Esophagus (tissue), 2 donors: Measurements from ENCODE around the gene DTNBP1. TPM values are rescaled to one million over a fixed set of nuclear protein-coding genes. Genes with fewer than 3 reads are reported as not detected.

ENCODE experiments used
- H3K27ac ChIP-seq, 2 donors: one replicate each; pipeline ENCODE4 v1.5.1; 2013; ENCODE audit warnings: low read depth in 2 of 2, mild to moderate bottlenecking in 2 of 2, inconsistent platforms in 1 of 2, low read length in 1 of 2, moderate library complexity in 1 of 2
- H3K27me3 ChIP-seq, 2 donors: one replicate each; pipeline ENCODE4 v1.6.1; 2013; ENCODE audit warnings: low read length in 2 of 2, control low read depth in 1 of 2, mild to moderate bottlenecking in 1 of 2; ENCODE audit not compliant: insufficient read depth in 2 of 2, control insufficient read depth in 1 of 2
- H3K36me3 ChIP-seq, 2 donors: one replicate each; pipeline ENCODE4 v1.6.1; 2013; ENCODE audit warnings: low read length in 1 of 2; ENCODE audit not compliant: control insufficient read depth in 2 of 2, insufficient read depth in 2 of 2
- H3K4me1 ChIP-seq, 2 donors: one replicate each; pipeline ENCODE4 v1.6.1; 2013; ENCODE audit warnings: low read length in 1 of 2; ENCODE audit not compliant: control insufficient read depth in 2 of 2, insufficient read depth in 2 of 2
- H3K4me3 ChIP-seq, 2 donors: one replicate each; pipeline ENCODE4 v1.5.1; 2013; ENCODE audit warnings: low read length in 2 of 2, mild to moderate bottlenecking in 2 of 2, low read depth in 1 of 2, moderate library complexity in 1 of 2
- H3K9me3 ChIP-seq, 2 donors: one replicate each; pipeline ENCODE4 v1.6.1; 2013; ENCODE audit warnings: mild to moderate bottlenecking in 2 of 2, low read depth in 1 of 2, low read length in 1 of 2, moderate library complexity in 1 of 2; ENCODE audit not compliant: control insufficient read depth in 2 of 2, insufficient read depth in 1 of 2
- WGBS, 2 donors: extraction: QIAGEN DNeasy Blood & Tissue Kit; methylation state at CpG; one replicate each; pipeline ENCODE4 v1.1.7; 2013; 5-methylcytosine and 5-hydroxymethylcytosine counted together
- polyA plus RNA-seq, 2 donors: library from polyadenylated mRNA; stranded (reverse); fragments of 200-250 nt; gene quantifications; one replicate each; pipeline ENCODE4 v1.2.3, GENCODE V29; 2013
- donor health status: healthy with polysubstance abuse.
- donor health status: Bipolar disorder and iron deficiency.

DTNBP1 gene
- polyA plus RNA-seq, 2 donors, result 4.2 to 9.6 TPM

DNA sequence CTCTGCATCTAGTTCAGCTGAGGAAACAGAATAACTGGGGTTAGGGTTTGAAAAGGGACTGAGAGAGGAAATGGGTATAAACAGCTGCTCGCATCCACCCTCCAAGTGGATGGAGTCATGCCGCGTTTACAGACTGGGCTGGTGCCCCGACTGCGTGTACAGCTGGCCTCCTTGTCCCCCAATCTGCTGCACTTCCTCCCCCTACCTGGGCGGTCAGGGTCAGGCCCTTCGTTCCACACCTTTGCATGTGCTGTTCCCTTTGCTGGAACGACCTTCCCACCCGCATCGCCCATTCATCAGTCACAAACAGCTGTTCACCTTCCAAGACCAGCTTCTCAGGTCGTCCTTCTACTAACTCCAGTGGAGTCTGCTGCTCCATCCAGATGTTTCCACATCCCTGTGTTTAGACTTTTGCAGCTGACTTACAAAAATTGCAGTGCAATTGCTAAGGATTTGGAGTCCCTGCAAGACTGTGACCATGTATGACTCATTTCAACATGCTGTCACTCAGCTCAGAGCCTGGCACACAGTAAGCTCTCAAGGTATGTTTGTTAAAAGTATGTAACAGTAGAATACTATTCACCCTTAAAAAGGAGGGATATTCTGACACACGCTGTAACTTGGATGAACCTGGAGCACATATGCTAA is 129.3 kb downstream of the DTNBP1 start:
- H3K4me3 ChIP-seq, result no peak overlapping the region
- no peaks in the 10 kb centered on the region for H3K9me3 ChIP-seq
- peaks cover 0 to 12% of the 10 kb centered on the region in 2 donors for H3K36me3 ChIP-seq
- WGBS, 2 donors, result 86 to 87% methylated on average over 12 of the region's 12 CpGs
- peaks cover 0 to 4% of the 10 kb centered on the region in 2 donors for H3K4me1 ChIP-seq
- H3K27me3 ChIP-seq, result no peaks in the 10 kb centered on the region
- no peak overlapping the region for H3K27ac ChIP-seq

GRCh38 chr6:15531973-15532372 is 130.9 kb downstream of the DTNBP1 start:
- Histone ChIP-seq H3K9me3 (no peaks in the 10 kb centered on the region), H3K4me3 (no peak overlapping the region), H3K36me3 (peaks cover 0 to 12% of the 10 kb centered on the region in 2 donors), H3K4me1 (peaks cover 0 to 4% of the 10 kb centered on the region in 2 donors), H3K27ac (no peak overlapping the region), H3K27me3 (no peaks in the 10 kb centered on the region)
- 93 to 94% methylated on average over 7 of the region's 7 CpGs for WGBS, 2 donors

GRCh38 chr6:15530411-15530810 is 132.4 kb downstream of the DTNBP1 start:
- Histone ChIP-seq H3K4me3 (no peak overlapping the region), H3K27me3 (no peaks in the 10 kb centered on the region), H3K27ac (no peak overlapping the region), H3K36me3 (peaks cover 0 to 12% of the 10 kb centered on the region in 2 donors), H3K9me3 (peaks cover 0 to 2% of the 10 kb centered on the region in 2 donors), H3K4me1 (no peaks in the 10 kb centered on the region)
- 91 to 93% methylated on average over 10 of the region's 10 CpGs for WGBS, 2 donors

- Histone ChIP-seq H3K27ac (no peak overlapping the region), H3K4me1 (no peaks in the 10 kb centered on the region), H3K9me3 (peaks cover 0 to 2% of the 10 kb centered on the region in 2 donors), H3K4me3 (no peak overlapping the region), H3K27me3 (no peaks in the 10 kb centered on the region), H3K36me3 (peaks cover 0 to 18% of the 10 kb centered on the region in 2 donors)
- WGBS, 2 donors, result 96 to 97% methylated on average over 9 of the region's 9 CpGs
Measured at GRCh38 chr6:15528870-15529269, 134.0 kb downstream of the DTNBP1 start.

DNA sequence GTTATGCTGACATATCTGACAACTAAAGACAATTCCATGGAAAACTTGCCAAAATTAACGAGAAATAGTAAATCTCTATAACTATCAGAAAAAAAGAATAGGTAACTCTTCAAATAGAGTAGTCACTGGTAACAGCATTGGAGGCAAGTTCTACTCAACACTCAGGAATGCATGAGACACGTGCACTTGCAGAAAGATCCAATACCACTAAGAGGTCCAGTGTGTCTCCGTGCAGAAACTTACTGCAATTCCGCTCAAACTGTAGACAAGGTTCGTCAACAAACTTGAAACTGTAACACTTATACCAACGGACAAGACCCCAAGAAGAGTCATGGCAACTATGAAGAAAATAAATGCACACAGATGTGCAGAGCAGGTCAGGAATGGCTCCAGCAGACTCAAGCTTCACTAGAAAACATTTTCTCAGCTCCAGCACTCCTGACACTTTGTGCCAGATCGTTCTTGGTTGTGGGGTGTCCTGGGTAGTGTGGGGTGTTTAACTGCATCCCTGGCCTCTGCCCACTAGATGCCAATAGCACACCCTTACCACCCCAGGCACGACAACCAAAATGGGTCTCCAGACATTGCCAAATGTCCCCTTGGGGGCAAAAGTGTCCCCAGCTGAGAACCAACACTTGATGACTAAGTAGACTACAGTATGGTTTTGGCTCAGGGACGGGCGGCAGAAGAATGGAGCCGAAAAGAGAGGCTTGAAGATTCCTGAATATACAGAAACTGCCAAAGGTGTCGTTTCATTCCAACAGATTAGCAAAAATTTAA is 134.8 kb downstream of the DTNBP1 start:
- 92 to 96% methylated on average over 12 of the region's 12 CpGs for WGBS, 2 donors
- H3K27me3 ChIP-seq, result no peaks in the 10 kb centered on the region
- peaks cover 3 to 16% of the 10 kb centered on the region in 2 donors for H3K36me3 ChIP-seq
- no peak overlapping the region for H3K27ac ChIP-seq
- no peak overlapping the region for H3K4me3 ChIP-seq
- no peaks in the 10 kb centered on the region for H3K4me1 ChIP-seq
- H3K9me3 ChIP-seq, result peaks cover 0 to 2% of the 10 kb centered on the region in 2 donors

DNA sequence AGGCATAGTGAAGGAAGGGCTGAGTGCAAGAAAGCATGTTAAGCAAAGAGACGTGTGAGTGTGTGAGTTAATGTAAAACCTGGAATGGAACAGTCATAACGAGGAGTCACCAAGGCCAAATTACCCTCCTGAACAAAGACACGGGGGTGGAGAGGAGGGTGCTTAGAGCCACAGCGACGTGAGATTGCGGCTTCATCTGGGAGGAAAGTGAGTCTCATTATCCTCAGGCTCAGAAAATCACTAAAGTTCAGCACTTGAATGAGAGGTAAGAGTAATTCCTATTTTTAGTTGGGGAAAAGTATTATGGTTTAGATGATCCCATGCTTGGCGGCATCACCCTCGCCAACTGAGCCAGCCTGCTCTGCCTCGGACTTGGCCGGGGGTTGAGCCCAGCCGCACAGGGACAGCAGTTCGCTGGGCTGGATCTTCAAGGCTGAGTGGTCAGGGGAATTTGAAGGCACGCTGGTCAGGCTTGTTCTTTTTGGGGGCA is 136.6 kb downstream of the DTNBP1 start:
- Histone ChIP-seq H3K27ac (no peak overlapping the region), H3K4me3 (no peak overlapping the region), H3K27me3 (no peaks in the 10 kb centered on the region), H3K4me1 (no peaks in the 10 kb centered on the region), H3K36me3 (peaks cover 12 to 19% of the 10 kb centered on the region in 2 donors), H3K9me3 (peaks cover 0 to 2% of the 10 kb centered on the region in 2 donors)
- WGBS, 2 donors, result 94 to 95% methylated on average over 13 of the region's 13 CpGs

- Histone ChIP-seq H3K9me3 (peaks cover 0 to 2% of the 10 kb centered on the region in 2 donors), H3K4me3 (no peak overlapping the region), H3K4me1 (no peaks in the 10 kb centered on the region), H3K27ac (no peak overlapping the region), H3K36me3 (peaks cover 13 to 20% of the 10 kb centered on the region in 2 donors), H3K27me3 (no peaks in the 10 kb centered on the region)
- 95 to 97% methylated on average over 14 of the region's 14 CpGs for WGBS, 2 donors
Measured at GRCh38 chr6:15524861-15525401, 137.9 kb downstream of the DTNBP1 start.

DNA sequence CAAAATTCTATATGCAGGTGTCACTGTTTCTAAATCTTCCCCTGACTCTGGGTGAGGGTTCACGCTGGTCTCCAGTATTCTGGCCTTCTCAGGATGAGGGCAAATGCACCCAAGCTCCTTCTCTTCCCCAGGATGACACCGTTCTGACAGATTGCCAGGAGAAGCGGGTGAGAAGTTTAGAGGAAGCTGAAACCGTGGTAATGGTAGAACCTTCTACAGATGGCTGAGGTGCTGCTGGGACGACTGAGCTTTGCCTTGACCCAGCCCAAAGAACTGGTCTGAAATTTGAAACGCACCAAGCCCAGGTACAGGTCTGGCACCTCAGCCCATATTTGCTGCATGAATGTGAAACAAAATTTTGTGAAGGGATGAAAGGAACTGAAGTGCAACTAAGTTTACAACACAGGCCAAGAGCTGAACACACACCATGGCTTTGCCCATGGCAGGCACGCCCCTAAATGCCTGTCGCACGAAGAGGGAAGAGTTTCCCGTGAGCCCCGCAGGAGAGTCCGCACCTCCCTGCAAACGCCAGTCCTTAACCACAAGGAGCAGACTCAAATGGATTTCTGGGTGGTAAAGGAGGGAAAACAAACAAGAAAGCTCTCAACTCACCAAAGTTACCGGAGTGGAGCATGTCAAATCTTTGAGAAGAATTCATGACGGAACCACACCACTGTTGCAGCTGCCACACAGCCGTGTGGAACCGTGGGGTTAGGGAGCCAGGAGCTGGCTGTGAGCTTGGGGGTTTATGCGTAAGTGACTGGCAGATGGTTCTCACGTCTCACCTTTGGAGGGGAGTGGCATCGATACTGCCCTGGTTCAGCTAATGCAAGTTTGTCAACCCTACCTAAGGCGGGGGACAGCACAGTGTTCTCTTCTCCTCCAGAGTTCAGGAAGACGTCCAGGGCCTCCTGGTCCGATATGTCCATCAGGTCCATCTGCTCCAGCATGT is 138.9 kb downstream of the DTNBP1 start:
- H3K27ac ChIP-seq, result no peak overlapping the region
- H3K4me1 ChIP-seq, result no peaks in the 10 kb centered on the region
- H3K36me3 ChIP-seq, result peaks cover 19 to 23% of the 10 kb centered on the region in 2 donors
- H3K27me3 ChIP-seq, result no peaks in the 10 kb centered on the region
- WGBS, 2 donors, result 97% methylated on average over 23 of the region's 23 CpGs
- H3K4me3 ChIP-seq, result no peak overlapping the region
- H3K9me3 ChIP-seq, result peaks cover 0 to 2% of the 10 kb centered on the region in 2 donors
